Endodermal cell (in vitro differentiated cells): ENCODE data around the gene EIF3A. TPM values are rescaled to one million over a fixed set of nuclear protein-coding genes. Genes with fewer than 3 reads are reported as not detected.

Experiments used
- DNase-seq: peaks from one replicate; pipeline ENCODE4 v3.0.0-alpha.2; 2017
- H3K27ac ChIP-seq: 2 replicates; pipeline ENCODE4 v1.5.1; 2013; ENCODE audit warnings: mild to moderate bottlenecking, low read depth, low read length, moderate library complexity
- H3K27me3 ChIP-seq: 2 replicates; pipeline ENCODE4 v1.6.1; 2013; ENCODE audit warnings: mild to moderate bottlenecking, low read length, moderate library complexity; ENCODE audit not compliant: insufficient read depth, control insufficient read depth, poor library complexity, severe bottlenecking
- H3K36me3 ChIP-seq: 2 replicates; pipeline ENCODE4 v1.7.0; 2013; ENCODE audit warnings: mild to moderate bottlenecking, low read length, moderate library complexity; ENCODE audit not compliant: control insufficient read depth, insufficient read depth
- H3K4me1 ChIP-seq: one replicate; pipeline ENCODE4 v1.7.0; 2013; ENCODE audit warnings: low read length; ENCODE audit not compliant: control insufficient read depth, insufficient read depth
- H3K4me3 ChIP-seq: 2 replicates; pipeline ENCODE4 v1.5.1; 2013; ENCODE audit warnings: mild to moderate bottlenecking, low read length, moderate library complexity
- H3K9ac ChIP-seq: 2 replicates; pipeline ENCODE4 v1.6.1; 2013; ENCODE audit warnings: mild to moderate bottlenecking, low read length, moderate library complexity; ENCODE audit not compliant: poor library complexity, severe bottlenecking; ENCODE audit errors: extremely low read depth
- H3K9me3 ChIP-seq: 2 replicates; pipeline ENCODE4 v1.6.1; 2013; ENCODE audit warnings: mild to moderate bottlenecking, low read length, moderate library complexity; ENCODE audit not compliant: control insufficient read depth
- H3K27ac Mint-ChIP-seq: 2 replicates; pipeline ENCODE4 v1.8.0; 2020; ENCODE audit warnings: mixed read lengths
- H3K27me3 Mint-ChIP-seq: 2 replicates; pipeline ENCODE4 v1.8.0; 2021; ENCODE audit warnings: mild to moderate bottlenecking, mixed read lengths; ENCODE audit not compliant: insufficient read depth
- H3K36me3 Mint-ChIP-seq: 2 replicates; pipeline ENCODE4 v1.8.0; 2020; ENCODE audit warnings: low read depth, mixed read lengths
- H3K4me1 Mint-ChIP-seq: 2 replicates; pipeline ENCODE4 v1.8.0; 2020; ENCODE audit warnings: mixed read lengths
- H3K4me3 Mint-ChIP-seq: 2 replicates; pipeline ENCODE4 v1.8.0; 2020; ENCODE audit warnings: mild to moderate bottlenecking, moderate library complexity, mixed read lengths
- H3K9me3 Mint-ChIP-seq: 2 replicates; pipeline ENCODE4 v1.8.0; 2020; ENCODE audit warnings: mild to moderate bottlenecking, mixed read lengths
- WGBS, 2 experiments: methylation state at CpG; one replicate each; pipeline versions ENCODE4 v1.1.5 to v1.1.7; 2013; ENCODE audit warnings: missing lambda C conversion rate in 2 of 2, mixed read lengths in 1 of 2; ENCODE audit not compliant: insufficient coverage in 1 of 2, insufficient read length in 1 of 2; 5-methylcytosine and 5-hydroxymethylcytosine counted together
- total RNA-seq, 2 donors: library from RNA; stranded (reverse); fragmentation: NEBNext Ultra II Directional in 1 of 2; extraction: Animal tissue kit (Norgen Biotek cat#: 25700) in 1 of 2; gene quantifications; 2 replicates in 1 of 2; 3 replicates in 1 of 2; pipeline ENCODE4 v1.2.1, GENCODE V29; 2021
- TF ChIP-seq, protein P1 (sequence below): fragments of 200-600 bp; sonication (generic); conservative IDR thresholded peaks from 2 replicates; pipeline ENCODE4 v1.5.0; 2021; ENCODE audit warnings: antibody characterized with exemption, mild to moderate bottlenecking

The EIF3A gene
- total RNA-seq, 2 donors from 2014 or later: 134 to 144 TPM

DNA sequence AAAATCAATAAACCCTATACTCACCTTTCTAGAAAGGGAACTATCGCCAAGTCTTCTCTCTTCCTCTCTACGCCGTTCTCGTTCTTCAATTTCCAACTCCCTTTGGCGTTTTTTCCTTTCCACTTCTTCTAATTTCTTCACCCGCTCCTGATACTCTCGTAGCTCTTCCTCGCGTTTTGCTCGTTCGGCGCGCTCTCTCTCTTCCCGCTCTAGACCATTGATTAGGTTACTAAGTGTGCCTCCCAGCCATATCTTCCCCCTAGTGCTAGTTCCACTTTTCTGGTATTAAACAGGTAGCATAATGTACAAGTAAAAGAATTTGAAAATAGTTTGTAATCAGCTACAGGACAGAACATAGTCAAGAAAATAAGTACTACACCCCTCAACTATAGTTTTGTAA lies 30.8 kb downstream of the EIF3A start:
- no peak overlapping the region for H3K27ac Mint-ChIP-seq
- TF ChIP-seq, protein P1, sequence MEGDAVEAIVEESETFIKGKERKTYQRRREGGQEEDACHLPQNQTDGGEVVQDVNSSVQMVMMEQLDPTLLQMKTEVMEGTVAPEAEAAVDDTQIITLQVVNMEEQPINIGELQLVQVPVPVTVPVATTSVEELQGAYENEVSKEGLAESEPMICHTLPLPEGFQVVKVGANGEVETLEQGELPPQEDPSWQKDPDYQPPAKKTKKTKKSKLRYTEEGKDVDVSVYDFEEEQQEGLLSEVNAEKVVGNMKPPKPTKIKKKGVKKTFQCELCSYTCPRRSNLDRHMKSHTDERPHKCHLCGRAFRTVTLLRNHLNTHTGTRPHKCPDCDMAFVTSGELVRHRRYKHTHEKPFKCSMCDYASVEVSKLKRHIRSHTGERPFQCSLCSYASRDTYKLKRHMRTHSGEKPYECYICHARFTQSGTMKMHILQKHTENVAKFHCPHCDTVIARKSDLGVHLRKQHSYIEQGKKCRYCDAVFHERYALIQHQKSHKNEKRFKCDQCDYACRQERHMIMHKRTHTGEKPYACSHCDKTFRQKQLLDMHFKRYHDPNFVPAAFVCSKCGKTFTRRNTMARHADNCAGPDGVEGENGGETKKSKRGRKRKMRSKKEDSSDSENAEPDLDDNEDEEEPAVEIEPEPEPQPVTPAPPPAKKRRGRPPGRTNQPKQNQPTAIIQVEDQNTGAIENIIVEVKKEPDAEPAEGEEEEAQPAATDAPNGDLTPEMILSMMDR: no peak
- Histone ChIP-seq H3K4me3 (no peak overlapping the region), H3K27ac (no peak overlapping the region), H3K4me1 (no peaks in the 10 kb centered on the region), H3K9ac (no peak overlapping the region), H3K36me3 (peaks cover 100% of the 10 kb centered on the region), H3K9me3 (peaks cover 4% of the 10 kb centered on the region), H3K27me3 (no peaks in the 10 kb centered on the region)
- peaks cover 98% of the 10 kb centered on the region for H3K36me3 Mint-ChIP-seq
- WGBS, 2 experiments: 98% methylated on average over 13 to 14 of the region's 14 CpGs
- no peaks in the 10 kb centered on the region for H3K9me3 Mint-ChIP-seq
- H3K4me1 Mint-ChIP-seq: no peaks in the 10 kb centered on the region
- H3K4me3 Mint-ChIP-seq: no peak overlapping the region
- no peaks in the 10 kb centered on the region for H3K27me3 Mint-ChIP-seq
- peak; percentile 18 for DNase-seq

DNA sequence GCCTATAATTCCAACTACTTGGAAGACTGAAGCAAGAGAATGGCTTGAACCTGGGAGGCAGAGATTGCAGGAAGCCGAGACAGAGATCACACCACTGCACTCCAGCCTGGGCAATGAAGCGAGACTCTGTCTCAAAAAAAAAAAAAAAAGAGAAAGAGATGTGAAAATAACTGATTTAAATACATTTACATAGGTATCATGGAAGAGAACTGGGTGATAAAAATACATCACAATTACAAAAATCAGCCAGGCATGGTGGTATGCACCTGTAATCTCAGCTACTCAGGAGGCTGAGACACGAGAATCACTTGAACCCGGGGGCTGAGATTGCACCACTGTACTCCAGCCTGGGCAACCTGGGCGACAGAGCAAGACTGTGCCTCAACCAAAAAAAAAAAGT lies 31.3 kb downstream of the EIF3A start:
- no peak overlapping the region for H3K4me3 ChIP-seq
- peaks cover 100% of the 10 kb centered on the region for H3K36me3 ChIP-seq
- H3K9ac ChIP-seq: no peak overlapping the region
- Mint-ChIP-seq H3K4me1 (no peaks in the 10 kb centered on the region), H3K27me3 (no peaks in the 10 kb centered on the region), H3K4me3 (no peak overlapping the region), H3K27ac (no peak overlapping the region), H3K9me3 (no peaks in the 10 kb centered on the region), H3K36me3 (peaks cover 94% of the 10 kb centered on the region)
- H3K9me3 ChIP-seq: peaks cover 4% of the 10 kb centered on the region
- DNase-seq: peak; percentile 8
- H3K27ac ChIP-seq: no peak overlapping the region
- TF ChIP-seq, protein P1: no peak
- H3K4me1 ChIP-seq: no peaks in the 10 kb centered on the region
- WGBS, 2 experiments: 88 to 98% methylated on average over 4 of the region's 5 CpGs
- H3K27me3 ChIP-seq: no peaks in the 10 kb centered on the region

DNA sequence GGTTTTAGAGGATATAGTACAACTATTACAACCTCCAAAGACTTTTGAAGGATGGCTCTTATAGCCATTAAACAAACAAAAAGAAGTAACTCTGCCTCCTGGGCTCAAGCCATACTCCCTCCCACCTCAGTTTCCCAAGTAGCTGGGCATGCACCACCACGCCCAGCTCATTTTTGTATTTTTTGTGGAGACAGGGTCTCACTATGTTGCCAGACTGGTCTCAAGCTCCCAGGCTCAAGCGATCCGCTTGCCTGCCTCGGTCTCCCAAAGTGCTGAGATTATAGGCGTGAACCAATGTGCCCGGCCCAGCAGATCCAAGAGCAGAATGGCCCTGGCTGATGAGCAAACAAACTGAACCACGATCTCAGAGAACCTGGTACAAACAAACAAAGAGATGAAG lies 35.1 kb downstream of the EIF3A start:
- Mint-ChIP-seq H3K36me3 (peaks cover 92% of the 10 kb centered on the region), H3K4me3 (no peak overlapping the region), H3K27me3 (no peaks in the 10 kb centered on the region), H3K4me1 (no peaks in the 10 kb centered on the region), H3K27ac (peak overlapping the region; percentile 26), H3K9me3 (no peaks in the 10 kb centered on the region)
- H3K27me3 ChIP-seq: no peaks in the 10 kb centered on the region
- H3K27ac ChIP-seq: no peak overlapping the region
- peak; percentile 6 for DNase-seq
- TF ChIP-seq, protein P1: no peak
- H3K36me3 ChIP-seq: peaks cover 100% of the 10 kb centered on the region
- H3K4me3 ChIP-seq: no peak overlapping the region
- WGBS, 2 experiments: 92 to 96% methylated on average over 6 to 7 of the region's 7 CpGs
- no peaks in the 10 kb centered on the region for H3K9me3 ChIP-seq
- no peak overlapping the region for H3K9ac ChIP-seq
- H3K4me1 ChIP-seq: no peaks in the 10 kb centered on the region
